Progenitor cell of endocrine pancreas (in vitro differentiated cells): ENCODE data around the gene VAMP4. TPM values are rescaled to one million over a fixed set of nuclear protein-coding genes. Genes with fewer than 3 reads are reported as not detected.

Source experiments
- DNase-seq: peaks from one replicate; pipeline ENCODE4 v3.0.0; 2021; ENCODE audit warnings: low spot score; ENCODE audit not compliant: unreplicated experiment
- H3K27ac Mint-ChIP-seq: 2 replicates; pipeline ENCODE4 v1.8.0; 2021; ENCODE audit warnings: mild to moderate bottlenecking, moderate library complexity, mixed read lengths
- H3K27me3 Mint-ChIP-seq: 2 replicates; pipeline ENCODE4 v1.8.0; 2021; ENCODE audit warnings: mixed read lengths
- H3K36me3 Mint-ChIP-seq: 2 replicates; pipeline ENCODE4 v1.8.0; 2022; ENCODE audit warnings: mixed read lengths; ENCODE audit not compliant: insufficient read depth
- H3K4me1 Mint-ChIP-seq: 2 replicates; pipeline ENCODE4 v1.8.0; 2021; ENCODE audit warnings: low read depth, mixed read lengths
- H3K4me3 Mint-ChIP-seq: 2 replicates; pipeline ENCODE4 v1.8.0; 2021; ENCODE audit warnings: low read depth, mild to moderate bottlenecking, moderate library complexity, mixed read lengths
- H3K9me3 Mint-ChIP-seq: 2 replicates; pipeline ENCODE4 v1.8.0; 2021; ENCODE audit warnings: low read depth, mixed read lengths
- CTCF ChIP-seq: fragments of 200-600 bp; sonication (generic); IDR thresholded peaks from one replicate; pipeline ENCODE4 v1.5.0; 2021; ENCODE audit warnings: antibody characterized with exemption, mild to moderate bottlenecking; ENCODE audit not compliant: unreplicated experiment
- total RNA-seq: library from RNA; stranded (reverse); gene quantifications from 2 replicates; pipeline ENCODE4 v1.2.1, GENCODE V29; 2021

VAMP4 gene
- total RNA-seq, 1 donor from 2014 or later: 8.9 TPM

GRCh38 chr1:171753182-171753581, 11.3 kb upstream of the VAMP4 start:
- no peak overlapping the region for H3K27ac Mint-ChIP-seq
- no peak for DNase-seq
- no peaks in the 10 kb centered on the region for H3K36me3 Mint-ChIP-seq
- no peaks in the 10 kb centered on the region for H3K27me3 Mint-ChIP-seq
- TF ChIP-seq CTCF: no peak
- H3K9me3 Mint-ChIP-seq: peaks cover 4% of the 10 kb centered on the region
- H3K4me1 Mint-ChIP-seq: peaks cover 4% of the 10 kb centered on the region
- H3K4me3 Mint-ChIP-seq: no peak overlapping the region

GRCh38 chr1:171751221-171751620, 9.4 kb upstream of the VAMP4 start:
- no peak overlapping the region for H3K4me3 Mint-ChIP-seq
- H3K4me1 Mint-ChIP-seq: no peaks in the 10 kb centered on the region
- H3K27me3 Mint-ChIP-seq: no peaks in the 10 kb centered on the region
- H3K9me3 Mint-ChIP-seq: no peaks in the 10 kb centered on the region
- no peaks in the 10 kb centered on the region for H3K36me3 Mint-ChIP-seq
- no peak for TF ChIP-seq CTCF
- no peak for DNase-seq
- no peak overlapping the region for H3K27ac Mint-ChIP-seq

- no peaks in the 10 kb centered on the region for H3K4me1 Mint-ChIP-seq
- TF ChIP-seq CTCF: no peak
- no peaks in the 10 kb centered on the region for H3K9me3 Mint-ChIP-seq
- no peaks in the 10 kb centered on the region for H3K27me3 Mint-ChIP-seq
- no peak overlapping the region for H3K4me3 Mint-ChIP-seq
- no peak for DNase-seq
- H3K27ac Mint-ChIP-seq: no peak overlapping the region
- no peaks in the 10 kb centered on the region for H3K36me3 Mint-ChIP-seq
These were observed 6.8 kb upstream of the VAMP4 start for GRCh38 chr1:171748651-171749050.

- no peaks in the 10 kb centered on the region for H3K27me3 Mint-ChIP-seq
- H3K9me3 Mint-ChIP-seq: no peaks in the 10 kb centered on the region
- no peak for DNase-seq
- no peaks in the 10 kb centered on the region for H3K36me3 Mint-ChIP-seq
- no peak for TF ChIP-seq CTCF
- peaks cover 14% of the 10 kb centered on the region for H3K4me1 Mint-ChIP-seq
- no peak overlapping the region for H3K27ac Mint-ChIP-seq
- H3K4me3 Mint-ChIP-seq: no peak overlapping the region
These were observed 3.1 kb upstream of the VAMP4 start for GRCh38 chr1:171744986-171745385.

- TF ChIP-seq CTCF: no peak
- Mint-ChIP-seq H3K27ac (peak overlapping the region; percentile 98), H3K4me3 (peak overlapping the region; percentile 99), H3K36me3 (no peaks in the 10 kb centered on the region), H3K4me1 (peaks cover 14% of the 10 kb centered on the region), H3K9me3 (no peaks in the 10 kb centered on the region), H3K27me3 (no peaks in the 10 kb centered on the region)
- no peak for DNase-seq
These were observed 1.4 kb upstream of the VAMP4 start for GRCh38 chr1:171743081-171743870.
